ENCODE measurements around the gene APOBEC3G. TPM values are rescaled to one million over a fixed set of nuclear protein-coding genes. Genes with fewer than 3 reads are reported as not detected.
A peak's percentile ranks its signal among the peaks of the same experiment; 100 is the strongest.

APOBEC3G gene
- polyA plus RNA-seq, 1 donor from 2014 or later, result 90.7 TPM

GRCh38 chr22:39115977-39116621 lies 39.0 kb downstream of the APOBEC3G start:
- Mint-ChIP-seq H3K27me3 (peaks cover 3% of the 10 kb centered on the region), H3K4me3 (peak overlapping the region in 3 of 4 donors; percentile 38 to 86 (median 85)), H3K4me1 (peaks cover 40 to 48% (median 40%) of the 10 kb centered on the region in 3 donors), H3K36me3 (no peaks in the 10 kb centered on the region), H3K27ac (peak overlapping the region; percentile 30 to 95 (median 89)), H3K9me3 (no peaks in the 10 kb centered on the region)

- no peaks in the 10 kb centered on the region for H3K9me3 Mint-ChIP-seq
- peak overlapping the region; percentile 7 to 85 (median 30) for H3K4me3 Mint-ChIP-seq
- H3K27ac Mint-ChIP-seq, result peak overlapping the region; percentile 37 to 95 (median 92)
- H3K4me1 Mint-ChIP-seq, result peaks cover 38 to 43% (median 41%) of the 10 kb centered on the region in 3 donors
- H3K36me3 Mint-ChIP-seq, result no peaks in the 10 kb centered on the region
- H3K27me3 Mint-ChIP-seq, result peaks cover 3% of the 10 kb centered on the region
Observed at GRCh38 chr22:39117585-39118191, 40.6 kb downstream of the APOBEC3G start.

GRCh38 chr22:39120983-39121382 lies 43.9 kb downstream of the APOBEC3G start:
- Mint-ChIP-seq H3K4me3 (no peak overlapping the region), H3K9me3 (no peaks in the 10 kb centered on the region), H3K27ac (peak overlapping the region in 1 of 3 donors; percentile 58), H3K27me3 (peaks cover 3% of the 10 kb centered on the region), H3K4me1 (peaks cover 20 to 22% (median 21%) of the 10 kb centered on the region in 3 donors), H3K36me3 (peaks cover 1% of the 10 kb centered on the region)

- no peaks in the 10 kb centered on the region for H3K27me3 Mint-ChIP-seq
- H3K9me3 Mint-ChIP-seq, result no peaks in the 10 kb centered on the region
- H3K4me1 Mint-ChIP-seq, result peaks cover 7 to 12% (median 8%) of the 10 kb centered on the region in 3 donors
- no peak overlapping the region for H3K4me3 Mint-ChIP-seq
- H3K36me3 Mint-ChIP-seq, result peaks cover 1% of the 10 kb centered on the region
- no peak overlapping the region for H3K27ac Mint-ChIP-seq
Observed at GRCh38 chr22:39122772-39123470, 45.8 kb downstream of the APOBEC3G start.

GRCh38 chr22:39123751-39124581 lies 46.9 kb downstream of the APOBEC3G start:
- H3K27ac Mint-ChIP-seq, result no peak overlapping the region
- peaks cover 0 to under 1% (median 0%) of the 10 kb centered on the region in 3 donors for H3K9me3 Mint-ChIP-seq
- H3K27me3 Mint-ChIP-seq, result no peaks in the 10 kb centered on the region
- peaks cover 3 to 10% (median 4%) of the 10 kb centered on the region in 3 donors for H3K4me1 Mint-ChIP-seq
- H3K4me3 Mint-ChIP-seq, result no peak overlapping the region
- peaks cover 3% of the 10 kb centered on the region for H3K36me3 Mint-ChIP-seq

GRCh38 chr22:39125622-39126021 lies 48.5 kb downstream of the APOBEC3G start:
- no peaks in the 10 kb centered on the region for H3K27me3 Mint-ChIP-seq
- peaks cover 2 to 10% (median 3%) of the 10 kb centered on the region in 3 donors for H3K4me1 Mint-ChIP-seq
- H3K4me3 Mint-ChIP-seq, result no peak overlapping the region
- no peak overlapping the region for H3K27ac Mint-ChIP-seq
- H3K9me3 Mint-ChIP-seq, result peaks cover 0 to 2% (median 0%) of the 10 kb centered on the region in 3 donors
- peaks cover 3% of the 10 kb centered on the region for H3K36me3 Mint-ChIP-seq

GRCh38 chr22:39128508-39128907 lies 51.4 kb downstream of the APOBEC3G start:
- H3K27me3 Mint-ChIP-seq, result no peaks in the 10 kb centered on the region
- peaks cover 0 to 2% (median 0%) of the 10 kb centered on the region in 3 donors for H3K4me1 Mint-ChIP-seq
- H3K9me3 Mint-ChIP-seq, result peaks cover 0 to 2% (median 0%) of the 10 kb centered on the region in 3 donors
- no peak overlapping the region for H3K4me3 Mint-ChIP-seq
- no peak overlapping the region for H3K27ac Mint-ChIP-seq
- H3K36me3 Mint-ChIP-seq, result peaks cover 9% of the 10 kb centered on the region

- no peak overlapping the region for H3K27ac Mint-ChIP-seq
- peaks cover 0 to 2% (median 0%) of the 10 kb centered on the region in 3 donors for H3K4me1 Mint-ChIP-seq
- peaks cover 0 to 2% (median 0%) of the 10 kb centered on the region in 3 donors for H3K9me3 Mint-ChIP-seq
- peaks cover 9% of the 10 kb centered on the region for H3K36me3 Mint-ChIP-seq
- no peak overlapping the region for H3K4me3 Mint-ChIP-seq
- H3K27me3 Mint-ChIP-seq, result no peaks in the 10 kb centered on the region
Observed at GRCh38 chr22:39129081-39129480, 52.0 kb downstream of the APOBEC3G start.

GRCh38 chr22:39129746-39130145 lies 52.7 kb downstream of the APOBEC3G start:
- Mint-ChIP-seq H3K36me3 (peaks cover 9% of the 10 kb centered on the region), H3K4me3 (no peak overlapping the region), H3K27ac (no peak overlapping the region), H3K4me1 (peaks cover 0 to 2% (median 0%) of the 10 kb centered on the region in 3 donors), H3K9me3 (peaks cover 0 to 2% (median 0%) of the 10 kb centered on the region in 3 donors), H3K27me3 (no peaks in the 10 kb centered on the region)

- Mint-ChIP-seq H3K4me3 (no peak overlapping the region), H3K27ac (no peak overlapping the region), H3K4me1 (peaks cover 0 to 2% (median 0%) of the 10 kb centered on the region in 3 donors), H3K27me3 (no peaks in the 10 kb centered on the region), H3K9me3 (peaks cover 0 to 2% (median 0%) of the 10 kb centered on the region in 3 donors), H3K36me3 (peaks cover 9% of the 10 kb centered on the region)
Observed at GRCh38 chr22:39130152-39130704, 53.2 kb downstream of the APOBEC3G start.

- Mint-ChIP-seq H3K27me3 (no peaks in the 10 kb centered on the region), H3K4me1 (peaks cover 0 to 2% (median 0%) of the 10 kb centered on the region in 3 donors), H3K9me3 (peaks cover 0 to 2% (median 0%) of the 10 kb centered on the region in 3 donors), H3K27ac (no peak overlapping the region), H3K4me3 (no peak overlapping the region), H3K36me3 (peaks cover 7% of the 10 kb centered on the region)
Observed at GRCh38 chr22:39130892-39131855, 54.1 kb downstream of the APOBEC3G start.

GRCh38 chr22:39132281-39132680 lies 55.2 kb downstream of the APOBEC3G start:
- no peaks in the 10 kb centered on the region for H3K27me3 Mint-ChIP-seq
- H3K9me3 Mint-ChIP-seq, result peaks cover 0 to 2% (median 0%) of the 10 kb centered on the region in 3 donors
- H3K36me3 Mint-ChIP-seq, result peaks cover 7% of the 10 kb centered on the region
- no peak overlapping the region for H3K27ac Mint-ChIP-seq
- H3K4me3 Mint-ChIP-seq, result peak overlapping the region in 1 of 4 donors; percentile 39
- peaks cover 0 to 4% (median 0%) of the 10 kb centered on the region in 3 donors for H3K4me1 Mint-ChIP-seq

- H3K36me3 Mint-ChIP-seq, result peaks cover 7% of the 10 kb centered on the region
Observed at GRCh38 chr22:39132871-39133524, 55.9 kb downstream of the APOBEC3G start.

More at GRCh38 chr22:39132871-39133524, 55.9 kb downstream of the APOBEC3G start:
- Mint-ChIP-seq H3K27ac (no peak overlapping the region), H3K4me1 (peaks cover 0 to 4% (median 0%) of the 10 kb centered on the region in 3 donors), H3K27me3 (no peaks in the 10 kb centered on the region), H3K9me3 (peaks cover 0 to 2% (median 0%) of the 10 kb centered on the region in 3 donors), H3K4me3 (no peak overlapping the region)
